Measurements from ENCODE around the gene SOX6.

GRCh38 chr11:16216831-16217230, 139.5 kb downstream of the SOX6 start:
- TF ChIP-seq EZH2 (IDR thresholded peaks at IDR 0.05) (no peak), CTCF (IDR thresholded peaks at IDR 0.05) (no peak), EZH2phosphoT487 (IDR thresholded peaks at IDR 0.05) (no peak)
